HG03039 (cell line): ENCODE results near the gene DRG2.
A peak's percentile ranks its signal among the peaks of the same experiment; 100 is the strongest.

Experiments used
- ATAC-seq: cut with Tn5 transposase; IDR thresholded peaks from one replicate; pipeline ENCODE4 v1.9.1; 2021; ENCODE audit warnings: mild to moderate bottlenecking, moderate library complexity; ENCODE audit not compliant: unreplicated experiment

The DRG2 gene, protein sequence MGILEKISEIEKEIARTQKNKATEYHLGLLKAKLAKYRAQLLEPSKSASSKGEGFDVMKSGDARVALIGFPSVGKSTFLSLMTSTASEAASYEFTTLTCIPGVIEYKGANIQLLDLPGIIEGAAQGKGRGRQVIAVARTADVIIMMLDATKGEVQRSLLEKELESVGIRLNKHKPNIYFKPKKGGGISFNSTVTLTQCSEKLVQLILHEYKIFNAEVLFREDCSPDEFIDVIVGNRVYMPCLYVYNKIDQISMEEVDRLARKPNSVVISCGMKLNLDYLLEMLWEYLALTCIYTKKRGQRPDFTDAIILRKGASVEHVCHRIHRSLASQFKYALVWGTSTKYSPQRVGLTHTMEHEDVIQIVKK

GRCh38 chr17:18087610-18088491 lies at the start of gene DRG2:
TSS of gene DRG2 (plus strand) at chr17:18087948. CDS start at chr17:18088024, 76 bp downstream.
- ATAC-seq = peak; percentile 76

GRCh38 chr17:18038149-18038850 lies 49.4 kb upstream of the DRG2 start:
- no peak for ATAC-seq

DNA sequence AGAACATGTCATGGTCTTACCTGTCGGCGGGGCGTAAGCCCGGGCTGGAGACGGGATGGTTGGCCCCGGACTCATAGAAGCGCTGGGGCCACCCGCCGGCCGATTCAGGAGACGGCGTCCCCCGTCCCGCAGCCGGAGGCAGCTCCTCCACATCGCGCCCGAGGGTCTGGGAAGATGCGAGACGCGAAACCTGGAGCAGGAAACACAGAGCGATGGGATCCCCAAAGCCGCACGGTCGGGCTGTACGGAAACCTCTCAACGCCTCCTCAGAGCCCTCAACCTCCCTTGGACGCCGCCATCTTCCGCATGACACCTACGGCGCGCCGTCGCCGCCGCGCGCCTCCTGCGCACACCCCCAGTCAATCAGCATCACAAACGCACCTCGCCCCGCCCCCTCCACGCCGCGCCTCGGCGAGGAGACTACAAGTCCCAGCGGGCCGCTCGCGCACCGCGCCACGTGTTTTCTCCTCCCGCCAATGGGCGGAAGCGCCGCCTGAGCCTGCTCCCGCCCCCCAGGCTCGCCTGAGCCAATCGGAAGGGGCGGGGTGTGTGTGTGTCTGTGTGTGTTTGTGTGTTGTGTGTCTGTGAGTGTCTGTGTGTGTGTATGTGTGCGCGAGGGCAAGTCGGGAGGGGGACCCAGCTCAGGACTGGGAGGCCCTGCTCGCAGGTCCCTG lies 48.8 kb upstream of the DRG2 start, which contains the start of the genes ATPAF2 and GID4:
ATPAF2 (minus strand) TSS at position 308 of the 674 bp plus-strand sequence; CDS start at position 153, 155 bp downstream.
GID4 (plus strand) TSS at position 548 of the 674 bp plus-strand sequence; CDS start at position 605, 57 bp downstream.
- ATAC-seq = peak; percentile 87

DNA sequence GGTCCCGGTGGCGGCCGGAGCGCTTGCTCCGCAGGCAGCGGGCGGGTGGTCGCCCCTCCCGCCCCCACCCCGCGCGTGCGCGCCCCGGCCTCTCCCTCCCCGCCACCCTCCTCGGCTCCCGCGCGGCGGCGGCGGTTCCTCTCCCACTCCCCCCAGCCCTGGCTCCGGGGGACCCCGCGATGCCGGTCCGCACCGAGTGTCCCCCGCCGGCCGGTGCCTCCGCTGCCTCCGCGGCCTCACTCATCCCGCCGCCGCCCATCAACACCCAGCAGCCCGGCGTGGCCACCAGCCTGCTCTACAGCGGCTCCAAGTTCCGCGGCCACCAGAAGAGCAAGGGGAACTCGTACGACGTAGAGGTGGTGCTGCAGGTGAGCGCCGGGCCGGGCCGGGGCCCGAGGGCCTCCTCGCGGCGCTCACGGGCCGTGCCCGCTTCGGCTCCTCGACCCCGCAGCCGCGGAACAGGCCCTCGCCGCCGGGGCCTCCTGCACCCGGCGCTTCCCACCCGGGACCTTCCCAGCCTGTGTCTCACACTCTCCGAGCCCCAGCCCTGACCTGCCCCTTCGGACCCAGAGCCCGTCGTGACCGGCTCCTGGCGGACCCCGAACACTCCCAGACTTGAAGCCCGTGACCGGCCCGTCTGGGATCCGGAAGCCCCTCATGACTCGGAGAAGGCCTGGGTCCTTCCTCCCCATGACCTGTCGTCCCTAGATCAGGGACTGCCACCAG lies 48.0 kb upstream of the DRG2 start:
- ATAC-seq = no peak

DNA sequence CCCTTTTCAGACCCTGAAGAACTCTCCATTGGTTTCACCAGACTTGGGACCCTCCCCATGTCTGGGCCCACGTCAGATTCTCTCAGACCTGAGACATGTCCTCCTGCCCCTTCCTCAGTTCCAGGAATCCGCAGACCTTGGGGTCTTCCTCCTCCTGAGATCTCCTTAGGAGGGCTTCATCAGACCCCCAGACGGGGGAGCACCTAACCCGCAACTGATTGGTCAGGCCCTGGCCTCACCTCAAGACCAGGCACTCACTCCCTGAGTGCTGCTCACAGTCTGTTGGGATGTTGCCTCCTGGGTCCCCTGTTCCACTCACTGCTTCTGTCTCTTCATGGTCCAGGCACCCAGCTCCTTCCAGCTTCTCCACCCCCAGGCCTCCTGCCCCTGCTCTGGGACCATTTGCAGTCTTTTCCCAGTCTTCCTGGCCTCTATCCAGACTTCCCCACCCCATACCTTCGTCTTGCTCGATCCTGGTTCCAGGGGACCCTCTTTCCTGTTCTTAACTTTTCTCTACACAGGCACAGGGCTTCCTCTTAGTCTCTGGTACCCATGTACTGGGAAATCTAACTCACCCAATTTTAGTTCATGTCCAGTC lies 47.4 kb upstream of the DRG2 start:
- no peak for ATAC-seq

DNA sequence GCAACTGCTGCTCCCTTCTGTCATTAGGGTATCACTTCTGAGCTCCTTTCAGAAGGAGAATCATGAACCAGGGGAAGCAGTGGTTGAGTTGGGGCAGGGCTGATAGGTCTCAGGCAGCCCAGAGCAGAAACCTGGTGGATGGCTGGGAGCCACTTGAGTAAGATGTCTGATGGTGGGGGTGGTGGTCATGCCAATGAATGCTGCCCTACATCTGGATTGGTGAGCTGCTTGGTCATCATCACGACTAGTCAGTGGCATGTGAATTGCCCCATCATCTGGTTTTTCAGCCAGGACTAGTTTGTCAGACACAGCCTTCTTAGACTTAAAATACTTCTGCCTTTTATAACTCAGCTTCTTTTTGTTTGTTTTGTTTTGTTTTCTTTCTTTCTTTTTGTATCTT lies 46.0 kb upstream of the DRG2 start:
- no peak for ATAC-seq

DNA sequence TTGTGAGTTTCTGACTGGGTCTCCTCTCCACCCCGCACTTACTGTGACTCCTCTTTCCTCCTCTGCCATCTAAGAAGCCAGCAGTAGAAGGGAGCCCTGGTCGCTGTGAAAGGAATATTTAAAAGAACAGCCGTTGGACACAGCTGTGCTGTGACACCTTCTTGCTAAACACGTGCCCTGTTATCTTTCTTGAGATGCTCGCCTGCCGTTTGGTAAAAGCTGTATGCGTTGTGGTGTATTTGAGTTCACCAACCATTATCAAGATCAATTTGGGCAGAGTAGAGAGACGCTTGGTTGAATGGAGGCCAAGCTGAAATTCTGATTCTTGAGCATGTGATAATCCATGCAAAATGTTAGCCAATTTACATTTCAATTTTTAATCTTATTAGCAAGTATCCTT lies 44.8 kb upstream of the DRG2 start:
- ATAC-seq = no peak

GRCh38 chr17:18043491-18043890 lies 44.3 kb upstream of the DRG2 start:
- no peak for ATAC-seq

DNA sequence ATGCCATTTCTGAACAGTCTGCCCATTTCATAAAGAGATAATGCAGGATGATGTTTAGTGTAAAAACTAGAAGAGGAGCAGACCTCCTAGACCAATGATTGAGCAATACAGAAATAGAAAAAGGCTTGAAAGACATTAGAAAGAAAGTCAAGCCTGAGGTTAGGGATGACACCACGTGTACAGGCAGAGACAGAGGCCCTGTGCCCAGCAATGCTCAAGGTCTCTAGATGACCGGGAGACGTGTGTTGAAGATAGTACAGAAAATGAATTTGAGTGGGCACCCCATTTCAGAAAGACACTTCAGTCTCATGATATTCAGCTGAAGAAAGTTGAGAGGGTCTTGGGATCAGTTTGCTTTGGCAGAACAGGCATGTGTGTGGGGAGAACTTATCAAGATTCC lies 43.1 kb upstream of the DRG2 start:
- no peak for ATAC-seq

GRCh38 chr17:18045691-18046350 lies 41.9 kb upstream of the DRG2 start:
- ATAC-seq = no peak

- ATAC-seq = no peak
These were observed 32.2 kb upstream of the DRG2 start for GRCh38 chr17:18055597-18055996.

DNA sequence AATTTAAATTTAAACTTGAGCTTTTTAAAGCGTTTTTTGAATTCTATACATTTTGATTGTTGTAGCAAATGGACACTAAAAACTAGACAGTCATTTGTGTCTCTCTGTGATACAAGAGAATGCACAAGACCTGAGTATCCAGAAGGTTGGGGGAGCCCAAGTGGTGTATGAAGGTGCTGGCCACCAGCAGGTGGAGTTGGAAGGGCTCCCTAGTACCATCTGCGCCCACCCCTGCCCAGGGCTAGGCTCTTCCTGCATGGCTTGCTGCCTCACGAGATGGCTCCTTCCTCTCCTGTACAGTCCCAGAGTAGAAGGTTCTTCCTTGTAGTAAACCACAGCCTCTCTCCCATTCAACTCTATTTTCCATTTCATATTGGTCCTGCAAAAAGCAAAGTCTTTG lies 31.5 kb upstream of the DRG2 start:
- no peak for ATAC-seq

DNA sequence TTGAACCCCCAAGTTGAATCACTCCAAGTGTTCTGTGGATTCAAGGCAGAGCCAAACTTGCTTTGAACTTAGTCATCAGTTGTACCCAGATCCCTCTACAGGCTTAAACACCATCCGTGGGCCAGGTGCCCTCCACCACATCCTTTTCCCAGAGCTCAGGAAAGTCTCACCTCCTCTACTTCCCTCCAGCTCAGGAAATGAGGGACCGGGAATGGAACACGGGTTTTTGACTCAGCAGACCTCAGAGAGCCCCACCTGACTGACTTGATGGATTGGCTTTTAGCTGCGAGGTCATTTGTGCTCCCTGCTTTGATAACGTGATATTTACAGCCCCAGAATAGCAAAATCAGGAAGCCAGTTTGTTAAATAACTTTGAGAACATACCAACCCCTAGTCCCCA lies 28.5 kb upstream of the DRG2 start:
- ATAC-seq = no peak

DNA sequence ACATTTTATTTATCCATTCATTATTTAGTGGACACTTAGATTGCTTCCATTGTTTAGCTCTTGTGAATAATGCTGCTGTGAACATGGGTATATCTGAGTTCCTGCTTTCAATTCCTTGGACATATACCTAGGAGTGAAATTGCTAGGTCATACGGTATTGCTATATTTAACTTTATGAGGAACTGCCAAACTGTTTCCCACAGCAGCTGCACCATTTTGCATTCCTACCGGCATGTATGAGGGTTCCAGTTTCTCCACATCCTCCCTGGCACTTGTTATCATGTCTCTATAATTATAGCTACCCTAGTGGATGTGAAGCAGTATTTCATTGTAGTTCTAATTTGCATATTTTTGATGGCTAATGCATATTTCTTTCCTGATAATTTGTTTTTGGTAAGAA lies 23.7 kb upstream of the DRG2 start:
- no peak for ATAC-seq

DNA sequence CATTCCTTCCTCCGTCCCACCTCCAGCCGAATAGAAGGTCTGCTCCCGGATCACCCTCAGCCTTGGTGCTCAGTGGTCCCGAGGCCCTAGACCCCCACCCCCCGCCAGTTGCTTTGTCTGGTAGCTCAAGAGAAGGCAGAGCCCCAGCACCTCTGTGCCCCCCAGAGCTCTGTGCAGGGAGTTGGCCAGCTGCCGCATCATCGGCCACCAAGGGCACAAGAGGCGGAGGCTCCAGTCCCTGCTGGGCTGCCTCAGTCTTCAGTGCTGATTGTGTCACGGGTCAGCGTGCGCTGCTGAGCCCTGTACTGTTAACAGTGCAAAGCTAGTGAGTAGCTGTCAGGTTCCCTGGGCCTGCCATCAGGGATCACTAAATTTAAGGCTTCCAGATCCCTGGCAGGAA lies 22.2 kb upstream of the DRG2 start:
- ATAC-seq = no peak

DNA sequence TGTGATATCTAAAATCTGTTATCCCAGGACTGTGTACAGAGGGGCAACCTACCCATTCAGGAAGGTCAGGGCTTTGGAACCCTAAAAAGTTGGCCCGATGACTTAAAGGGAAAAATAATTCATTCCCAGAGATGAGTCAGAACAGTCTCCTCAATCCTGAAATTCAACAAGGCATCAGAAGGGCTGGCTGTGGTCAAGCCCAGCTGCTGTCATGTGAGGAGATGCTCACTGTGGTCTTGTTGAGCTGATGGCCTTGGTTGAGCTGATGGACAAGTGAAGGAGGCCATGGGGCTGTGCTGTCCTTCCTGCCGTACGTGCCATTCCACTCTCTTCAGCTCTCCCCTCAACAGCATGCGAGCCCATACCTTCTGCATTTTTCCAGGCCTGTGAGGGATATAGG lies 20.9 kb upstream of the DRG2 start:
- no peak for ATAC-seq

DNA sequence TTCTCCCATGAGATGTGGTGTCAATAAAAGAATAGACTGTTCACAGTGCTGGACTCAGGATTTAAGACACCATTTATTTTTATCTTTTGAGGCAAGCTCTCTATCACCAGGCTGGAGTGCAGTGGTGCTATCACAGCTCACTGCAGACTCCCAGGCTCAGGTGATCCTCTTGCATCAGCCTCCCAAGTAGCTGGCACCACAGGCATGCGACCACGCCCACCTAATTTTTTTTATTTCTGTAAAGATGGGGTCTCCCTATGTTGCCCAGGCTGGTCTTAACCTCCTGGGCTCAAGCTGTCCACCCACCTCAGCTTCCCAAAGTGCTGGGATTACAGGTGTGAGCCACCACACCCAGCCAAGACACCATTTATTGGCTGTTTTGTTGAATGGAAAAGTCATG lies 18.6 kb upstream of the DRG2 start:
- no peak for ATAC-seq

GRCh38 chr17:18070861-18071340 lies 16.8 kb upstream of the DRG2 start:
- no peak for ATAC-seq

DNA sequence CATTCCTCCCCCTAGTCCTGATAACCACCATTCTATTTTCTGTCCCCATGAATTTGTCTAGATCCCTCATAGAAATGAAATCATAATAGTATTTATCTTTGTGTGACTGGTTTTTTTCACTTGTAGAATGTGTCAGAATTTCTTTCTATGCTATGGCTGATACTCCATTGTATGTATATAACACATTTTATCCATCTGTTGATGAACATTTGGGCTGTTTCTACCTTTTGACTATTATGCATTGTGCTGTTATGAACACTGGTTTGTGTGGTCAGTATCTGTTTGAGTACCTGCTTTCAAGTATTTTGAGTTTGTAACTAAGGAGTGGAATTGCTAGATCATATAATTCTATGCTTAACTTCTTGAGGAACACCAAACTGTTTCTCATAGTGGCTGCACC lies 16.0 kb upstream of the DRG2 start:
- no peak for ATAC-seq
